Vein endothelial cell (primary cell): ENCODE data around the gene MRPS31. TPM values are rescaled to one million over a fixed set of nuclear protein-coding genes. Genes with fewer than 3 reads are reported as not detected.

ENCODE experiments used
- small RNA-seq: library from RNA; depleted of rRNA; stranded (forward); fragments of <200 nt; gene quantifications from one replicate; pipeline ENCODE3, GENCODE V24; 2012
- total RNA-seq: library from RNA; depleted of rRNA; stranded (reverse); fragments of >200 nt; gene quantifications from 2 replicates; pipeline ENCODE4 v1.2.3, GENCODE V29; 2012

The MRPS31 gene
- total RNA-seq, result 14.4 and 14.9 TPM in 2 replicates

DNA sequence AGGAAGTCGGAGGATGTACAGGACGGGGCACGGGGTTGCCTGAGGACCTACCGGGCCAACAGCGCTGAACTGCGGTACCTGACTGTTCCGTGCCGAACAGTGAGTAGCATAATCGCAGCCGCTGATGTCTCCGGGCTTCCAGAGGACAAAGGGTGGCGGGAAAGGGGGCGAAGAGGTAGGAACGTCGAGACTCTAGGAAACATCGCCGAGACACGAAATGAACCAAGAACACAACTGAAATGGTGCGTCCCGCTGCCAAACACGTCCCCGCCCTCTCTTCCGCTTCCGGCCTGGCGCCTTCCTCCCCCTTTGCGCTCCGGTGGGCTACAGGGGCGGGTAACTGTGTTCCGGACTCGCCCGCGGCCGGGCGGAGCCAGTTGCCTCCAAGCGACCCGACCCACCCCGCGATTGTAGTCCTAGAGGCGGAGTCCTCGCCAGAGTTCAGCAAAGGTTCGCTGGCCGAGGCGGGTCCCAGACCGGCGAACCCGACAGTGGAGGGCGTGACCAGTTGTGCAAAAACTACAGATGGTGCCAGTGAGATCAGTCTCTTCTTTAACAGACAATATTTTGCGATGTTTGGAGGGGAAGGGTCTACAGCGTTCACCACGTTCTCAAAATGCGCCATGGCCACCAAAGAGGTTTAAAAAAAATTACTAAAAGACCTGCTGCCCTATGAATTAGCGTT lies at the start of gene MRPS31:
MRPS31 (minus strand) TSS at position 257 of the 685 bp plus-strand sequence; CDS start at position 203, 54 bp downstream.

DNA sequence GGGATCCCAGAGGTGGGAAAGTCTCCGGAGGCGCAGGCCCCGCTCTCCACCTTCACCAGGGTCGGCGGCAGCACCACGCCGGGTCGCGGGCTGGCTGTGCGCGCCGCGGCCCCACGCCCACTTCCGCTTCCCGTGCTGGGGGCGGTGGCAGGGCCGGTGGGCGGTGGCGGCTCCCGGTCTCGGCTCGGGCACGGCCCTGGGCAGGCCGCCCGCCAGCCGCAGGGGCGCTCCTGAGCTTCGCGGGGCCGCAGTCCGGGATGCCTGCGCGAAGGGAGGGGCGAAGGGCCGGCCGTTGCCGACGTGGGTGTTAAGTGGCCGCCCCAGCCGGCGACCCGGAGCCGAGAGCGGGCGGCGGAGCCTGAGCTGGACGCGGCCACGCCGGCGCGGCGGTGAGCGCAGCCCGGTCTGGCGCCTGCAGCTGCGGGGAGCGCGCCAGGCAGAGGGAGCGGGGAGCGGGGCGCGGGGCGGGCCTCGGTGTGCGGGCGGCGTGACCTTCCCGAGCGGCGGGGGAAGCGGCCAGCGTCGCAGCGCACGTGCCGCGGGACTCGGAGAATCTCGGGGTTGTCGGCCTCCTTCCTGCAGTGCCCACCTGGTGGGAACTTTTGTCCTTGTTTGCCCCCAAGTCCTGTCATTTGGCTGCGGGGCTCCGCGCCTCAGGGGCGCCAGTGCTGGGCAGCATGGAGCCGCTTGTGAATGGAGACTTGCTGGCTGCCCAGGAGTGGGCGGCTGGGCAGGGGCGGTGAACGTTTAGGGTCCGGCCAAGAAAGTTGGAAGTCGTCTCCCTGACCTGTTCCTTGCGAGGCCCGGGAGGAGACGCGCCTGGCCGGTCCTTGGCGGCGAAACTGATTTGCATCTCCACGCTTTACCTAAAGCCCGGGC lies 18.5 kb upstream of the MRPS31 start, which contains the start of gene SLC25A15:
SLC25A15 (plus strand) TSS at position 337 of the 879 bp plus-strand sequence. CDS start 3,616 bp downstream, outside the sequence.

Small RNAs within 50 kb of the gene (small RNA-seq; reads per million reads assigned to genes)
- gene MIR320D1, result not detected
- not detected for gene MIR621
- gene RF00017, result not detected

Other genes starting within 250 kb of the MRPS31 start
- 55.7 and 61.4 TPM in 2 replicates for gene FOXO1, start 104.5 kb downstream of the MRPS31 start, total RNA-seq
- 16.3 and 21.1 TPM in 2 replicates for gene SLC25A15, start 18.4 kb upstream of the MRPS31 start, total RNA-seq
- gene ELF1, start 248.1 kb upstream of the MRPS31 start, total RNA-seq, result 87.3 and 97.7 TPM in 2 replicates